ENCODE data around the gene MVB12B.

The MVB12B gene

GRCh38 chr9:126391713-126392661 lies 65.4 kb downstream of the MVB12B start:
- no peak for ATAC-seq (replicated peaks; ENCODE audit: extremely low read depth, poor library complexity, severe bottlenecking)
- Mint-ChIP-seq H3K4me3 (no peak overlapping the region), H3K27me3 (no peaks in the 10 kb centered on the region), H3K27ac (ENCODE audit: low read depth) (peak overlapping the region; percentile 83), H3K9me3 (no peaks in the 10 kb centered on the region), H3K4me1 (peaks cover 46% of the 10 kb centered on the region), H3K36me3 (ENCODE audit: insufficient read depth) (peaks cover 48% of the 10 kb centered on the region)
- no peak for DNase-seq (ENCODE audit: low spot score in 2 of 2)

- Mint-ChIP-seq H3K9me3 (no peaks in the 10 kb centered on the region), H3K27ac (ENCODE audit: low read depth) (no peak overlapping the region), H3K4me1 (peaks cover 55% of the 10 kb centered on the region), H3K27me3 (no peaks in the 10 kb centered on the region), H3K36me3 (ENCODE audit: insufficient read depth) (peaks cover 46% of the 10 kb centered on the region), H3K4me3 (no peak overlapping the region)
- DNase-seq (ENCODE audit: low spot score in 2 of 2) (no peak), ATAC-seq (replicated peaks; ENCODE audit: extremely low read depth, poor library complexity, severe bottlenecking) (no peak)
These were observed 66.2 kb downstream of the MVB12B start for GRCh38 chr9:126392662-126393371.

- ATAC-seq (replicated peaks; ENCODE audit: extremely low read depth, poor library complexity, severe bottlenecking): no peak
- no peaks in the 10 kb centered on the region for H3K27me3 Mint-ChIP-seq
- peak overlapping the region; percentile 80 for H3K27ac Mint-ChIP-seq (ENCODE audit: low read depth)
- H3K36me3 Mint-ChIP-seq (ENCODE audit: insufficient read depth): peaks cover 41% of the 10 kb centered on the region
- no peaks in the 10 kb centered on the region for H3K9me3 Mint-ChIP-seq
- no peak for DNase-seq (ENCODE audit: low spot score in 2 of 2)
- H3K4me3 Mint-ChIP-seq: no peak overlapping the region
- H3K4me1 Mint-ChIP-seq: peaks cover 63% of the 10 kb centered on the region
These were observed 67.2 kb downstream of the MVB12B start for GRCh38 chr9:126393876-126394275.

GRCh38 chr9:126394802-126395201 lies 68.2 kb downstream of the MVB12B start:
- no peak for ATAC-seq (replicated peaks; ENCODE audit: extremely low read depth, poor library complexity, severe bottlenecking)
- Mint-ChIP-seq H3K27ac (ENCODE audit: low read depth) (peak overlapping the region; percentile 80), H3K9me3 (no peaks in the 10 kb centered on the region), H3K4me3 (no peak overlapping the region), H3K36me3 (ENCODE audit: insufficient read depth) (peaks cover 42% of the 10 kb centered on the region), H3K4me1 (peaks cover 61% of the 10 kb centered on the region), H3K27me3 (no peaks in the 10 kb centered on the region)
- no peak for DNase-seq (ENCODE audit: low spot score in 2 of 2)

GRCh38 chr9:126395439-126396212 lies 69.0 kb downstream of the MVB12B start:
- Mint-ChIP-seq H3K27me3 (no peaks in the 10 kb centered on the region), H3K36me3 (ENCODE audit: insufficient read depth) (peaks cover 42% of the 10 kb centered on the region), H3K9me3 (no peaks in the 10 kb centered on the region), H3K27ac (ENCODE audit: low read depth) (peak overlapping the region; percentile 80), H3K4me3 (no peak overlapping the region), H3K4me1 (peaks cover 57% of the 10 kb centered on the region)
- ATAC-seq (replicated peaks; ENCODE audit: extremely low read depth, poor library complexity, severe bottlenecking): no peak
- no peak for DNase-seq (ENCODE audit: low spot score in 2 of 2)

DNA sequence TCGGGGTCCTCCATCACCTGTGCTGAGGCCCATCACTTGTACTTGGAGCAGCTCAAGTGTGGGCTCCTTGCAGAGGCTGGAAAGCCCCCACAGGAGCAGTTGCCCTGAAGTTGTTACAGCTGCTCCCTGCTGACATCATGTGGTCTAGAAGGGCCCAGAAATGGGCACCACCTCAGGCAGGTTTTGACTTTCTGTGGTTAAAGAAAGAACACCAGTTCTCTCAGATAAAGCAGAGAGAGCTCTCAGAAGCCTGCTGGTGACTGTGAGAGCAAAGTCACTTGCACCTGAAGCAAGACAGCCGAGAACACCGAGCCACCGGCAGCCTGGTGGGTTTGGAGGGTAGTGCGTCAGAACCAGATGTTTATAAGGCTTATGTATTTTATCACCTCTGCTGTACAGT lies 70.4 kb downstream of the MVB12B start:
- DNase-seq (ENCODE audit: low spot score in 2 of 2): peak; percentile 61 to 87
- H3K27me3 Mint-ChIP-seq: no peaks in the 10 kb centered on the region
- peak overlapping the region; percentile 80 for H3K27ac Mint-ChIP-seq (ENCODE audit: low read depth)
- no peaks in the 10 kb centered on the region for H3K9me3 Mint-ChIP-seq
- ATAC-seq (replicated peaks; ENCODE audit: extremely low read depth, poor library complexity, severe bottlenecking): peak; percentile 96
- H3K4me3 Mint-ChIP-seq: peak overlapping the region; percentile 67
- peaks cover 57% of the 10 kb centered on the region for H3K4me1 Mint-ChIP-seq
- peaks cover 34% of the 10 kb centered on the region for H3K36me3 Mint-ChIP-seq (ENCODE audit: insufficient read depth)

DNA sequence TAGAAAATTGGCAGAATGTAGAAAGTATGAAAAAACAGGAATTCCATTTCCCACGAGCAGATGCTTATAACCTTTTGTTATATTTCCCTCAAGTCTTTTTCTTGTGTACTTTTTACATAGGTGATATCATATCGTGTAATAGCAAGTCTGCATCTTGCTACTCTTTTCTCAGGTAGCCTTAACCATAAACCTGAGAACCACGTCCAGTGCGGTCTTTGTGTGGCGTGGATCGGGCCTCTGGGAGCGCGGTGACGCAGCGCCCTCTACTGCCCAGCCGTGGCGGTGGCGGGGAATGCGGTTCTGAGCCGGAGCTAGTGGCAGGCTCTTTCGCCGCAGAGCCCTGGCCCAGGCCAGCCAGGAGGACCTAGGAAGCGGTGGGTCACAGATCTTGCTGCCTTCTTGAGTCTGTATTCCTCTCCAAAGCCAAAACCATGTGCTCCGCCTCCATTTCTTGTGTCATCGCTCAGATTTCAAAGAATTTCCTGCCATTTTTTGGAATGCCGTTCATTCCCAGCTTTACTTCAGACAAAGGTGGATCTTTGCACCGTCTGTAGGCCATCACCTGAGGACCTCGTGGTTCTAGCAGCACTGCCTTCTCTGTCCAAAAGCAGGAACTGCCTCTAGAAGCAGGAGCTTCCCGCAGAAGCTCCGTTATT lies 71.9 kb downstream of the MVB12B start:
- peaks cover 59% of the 10 kb centered on the region for H3K4me1 Mint-ChIP-seq
- ATAC-seq (replicated peaks; ENCODE audit: extremely low read depth, poor library complexity, severe bottlenecking): no peak
- H3K4me3 Mint-ChIP-seq: peak overlapping the region; percentile 34
- DNase-seq (ENCODE audit: low spot score in 2 of 2): peak; percentile 52 to 69
- H3K36me3 Mint-ChIP-seq (ENCODE audit: insufficient read depth): peaks cover 32% of the 10 kb centered on the region
- H3K27ac Mint-ChIP-seq (ENCODE audit: low read depth): peak overlapping the region; percentile 80
- no peaks in the 10 kb centered on the region for H3K9me3 Mint-ChIP-seq
- H3K27me3 Mint-ChIP-seq: no peaks in the 10 kb centered on the region

DNA sequence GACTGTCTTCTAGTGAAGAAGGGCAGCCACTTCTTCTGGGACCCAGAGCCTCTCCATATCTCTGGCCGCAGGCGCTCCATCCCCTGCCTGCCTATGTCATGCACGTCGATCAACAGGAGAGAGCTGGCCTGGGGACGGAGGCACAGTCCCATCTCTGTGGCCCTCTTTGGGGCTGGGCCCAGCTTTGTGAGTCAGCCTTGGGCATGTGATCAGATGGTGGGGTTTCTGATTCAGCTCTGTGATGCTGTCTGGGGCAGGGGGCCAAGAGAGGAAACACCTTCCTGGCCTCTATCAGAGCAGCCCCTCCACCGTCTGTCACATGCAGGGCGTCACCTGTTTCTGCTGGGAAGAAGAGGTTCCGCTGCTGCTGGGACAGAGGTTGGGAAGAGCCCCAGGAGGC lies 72.6 kb downstream of the MVB12B start:
- ATAC-seq (replicated peaks; ENCODE audit: extremely low read depth, poor library complexity, severe bottlenecking) (no peak), DNase-seq (ENCODE audit: low spot score in 2 of 2) (no peak)
- no peaks in the 10 kb centered on the region for H3K27me3 Mint-ChIP-seq
- H3K9me3 Mint-ChIP-seq: no peaks in the 10 kb centered on the region
- no peak overlapping the region for H3K27ac Mint-ChIP-seq (ENCODE audit: low read depth)
- no peak overlapping the region for H3K4me3 Mint-ChIP-seq
- peaks cover 28% of the 10 kb centered on the region for H3K36me3 Mint-ChIP-seq (ENCODE audit: insufficient read depth)
- peaks cover 58% of the 10 kb centered on the region for H3K4me1 Mint-ChIP-seq

- H3K9me3 Mint-ChIP-seq: no peaks in the 10 kb centered on the region
- ATAC-seq (replicated peaks; ENCODE audit: extremely low read depth, poor library complexity, severe bottlenecking): no peak
- H3K27ac Mint-ChIP-seq (ENCODE audit: low read depth): no peak overlapping the region
- no peak for DNase-seq (ENCODE audit: low spot score in 2 of 2)
- H3K36me3 Mint-ChIP-seq (ENCODE audit: insufficient read depth): peaks cover 27% of the 10 kb centered on the region
- peaks cover 53% of the 10 kb centered on the region for H3K4me1 Mint-ChIP-seq
- H3K4me3 Mint-ChIP-seq: no peak overlapping the region
- H3K27me3 Mint-ChIP-seq: no peaks in the 10 kb centered on the region
These were observed 73.2 kb downstream of the MVB12B start for GRCh38 chr9:126399789-126400188.

DNA sequence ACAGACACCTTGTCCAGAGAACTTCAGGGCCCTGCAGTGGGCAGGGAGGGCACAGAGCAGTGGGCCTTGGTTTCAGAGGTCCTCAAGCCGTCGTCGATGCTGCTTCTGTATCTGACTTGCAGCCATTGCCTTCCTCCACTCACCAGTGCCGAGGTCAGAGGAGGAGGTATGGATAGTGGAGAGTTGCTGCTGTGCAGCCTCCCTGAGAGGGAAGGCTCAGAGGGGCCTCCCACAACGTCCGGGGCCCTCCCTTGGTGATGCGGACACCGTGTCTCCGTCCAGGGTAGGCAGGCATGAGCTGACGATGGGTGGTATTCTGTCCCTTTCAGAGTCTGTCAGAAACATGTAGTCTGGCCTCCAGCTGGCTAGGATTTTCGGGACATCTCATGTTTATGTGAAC lies 73.9 kb downstream of the MVB12B start:
- Mint-ChIP-seq H3K4me1 (peaks cover 45% of the 10 kb centered on the region), H3K27ac (ENCODE audit: low read depth) (peak overlapping the region; percentile 75), H3K9me3 (no peaks in the 10 kb centered on the region), H3K27me3 (no peaks in the 10 kb centered on the region), H3K4me3 (no peak overlapping the region), H3K36me3 (ENCODE audit: insufficient read depth) (peaks cover 29% of the 10 kb centered on the region)
- ATAC-seq (replicated peaks; ENCODE audit: extremely low read depth, poor library complexity, severe bottlenecking) (no peak), DNase-seq (ENCODE audit: low spot score in 2 of 2) (no peak)

DNA sequence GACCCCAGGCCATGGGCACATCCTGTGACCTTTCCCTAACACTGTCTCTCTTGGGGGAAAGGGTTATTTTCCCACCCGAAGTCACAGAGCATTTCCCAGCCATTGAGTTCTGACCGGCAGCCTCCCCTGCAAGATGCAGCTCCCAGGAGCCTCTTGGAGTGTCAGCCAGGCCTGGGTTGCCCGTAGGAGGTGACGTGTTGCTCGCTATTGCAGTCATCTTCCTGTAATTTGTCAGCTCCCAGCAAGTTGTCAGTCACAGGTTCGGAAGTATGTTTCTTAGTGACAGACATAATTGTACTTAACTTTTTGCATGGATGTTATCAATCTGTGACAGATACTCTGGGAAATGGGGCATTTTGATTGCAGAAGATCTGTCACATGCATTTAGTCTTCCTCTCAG lies 74.5 kb downstream of the MVB12B start:
- Mint-ChIP-seq H3K27ac (ENCODE audit: low read depth) (peak overlapping the region; percentile 75), H3K36me3 (ENCODE audit: insufficient read depth) (peaks cover 27% of the 10 kb centered on the region)
- ATAC-seq (replicated peaks; ENCODE audit: extremely low read depth, poor library complexity, severe bottlenecking): no peak

DNA sequence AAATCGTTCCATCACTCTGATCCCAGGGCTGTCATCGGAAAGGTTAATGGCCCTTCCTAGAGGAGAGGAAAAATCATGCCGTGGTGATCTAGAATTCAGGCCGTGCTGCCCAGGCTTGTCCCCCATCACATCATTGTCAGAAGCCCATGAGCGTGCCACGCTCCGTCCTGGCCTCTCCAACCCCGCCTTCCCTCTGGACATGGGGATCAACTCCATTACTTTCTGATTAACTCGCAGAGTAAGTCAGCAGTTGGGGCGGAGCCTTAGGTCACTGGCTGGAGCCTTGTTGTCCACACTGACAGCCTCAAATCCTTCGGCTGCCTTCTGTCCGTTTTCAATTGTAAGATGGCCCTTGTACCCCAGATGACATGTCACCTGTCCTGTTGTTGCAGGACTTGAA lies 75.0 kb downstream of the MVB12B start:
- Mint-ChIP-seq H3K4me1 (peaks cover 35% of the 10 kb centered on the region), H3K27ac (ENCODE audit: low read depth) (peak overlapping the region; percentile 75), H3K27me3 (no peaks in the 10 kb centered on the region), H3K4me3 (no peak overlapping the region), H3K36me3 (ENCODE audit: insufficient read depth) (peaks cover 26% of the 10 kb centered on the region), H3K9me3 (no peaks in the 10 kb centered on the region)
- no peak for DNase-seq (ENCODE audit: low spot score in 2 of 2)
- ATAC-seq (replicated peaks; ENCODE audit: extremely low read depth, poor library complexity, severe bottlenecking): no peak

More for the DNA sequence above, 74.5 kb downstream of the MVB12B start:
- Mint-ChIP-seq H3K4me3 (no peak overlapping the region), H3K27me3 (no peaks in the 10 kb centered on the region), H3K9me3 (no peaks in the 10 kb centered on the region), H3K4me1 (peaks cover 40% of the 10 kb centered on the region)
- no peak for DNase-seq (ENCODE audit: low spot score in 2 of 2)
